GM19328 (cell line): ENCODE data around the gene RUNX2.
"Not testable (repeated sequence)": the region's sequence is repeated elsewhere in the genome, so short reads cannot be mapped to it uniquely, and the experiment has no call there.

Experiments used
- ATAC-seq: cut with Tn5 transposase; IDR thresholded peaks from one replicate; pipeline ENCODE4 v1.9.1; 2021; ENCODE audit warnings: mild to moderate bottlenecking, moderate library complexity; ENCODE audit not compliant: unreplicated experiment

The RUNX2 gene

GRCh38 chr6:45658958-45659357, 330.8 kb downstream of the RUNX2 start:
- no peak for ATAC-seq

GRCh38 chr6:45661661-45662060, 333.5 kb downstream of the RUNX2 start:
- ATAC-seq, result no peak

- ATAC-seq, result no peak
Measured at GRCh38 chr6:45663251-45664221, 335.4 kb downstream of the RUNX2 start.

- no peak for ATAC-seq
Measured at GRCh38 chr6:45664707-45665106, 336.6 kb downstream of the RUNX2 start.

GRCh38 chr6:45665859-45666258, 337.7 kb downstream of the RUNX2 start:
- no peak for ATAC-seq

- no peak for ATAC-seq
Measured at GRCh38 chr6:45666846-45667245, 338.7 kb downstream of the RUNX2 start.

GRCh38 chr6:45667300-45667699, 339.2 kb downstream of the RUNX2 start:
- no peak for ATAC-seq

GRCh38 chr6:45667766-45668165, 339.6 kb downstream of the RUNX2 start:
- no peak for ATAC-seq

- no peak for ATAC-seq
Measured at GRCh38 chr6:45668705-45669104, 340.6 kb downstream of the RUNX2 start.

- ATAC-seq, result not testable (repeated sequence)
Measured at GRCh38 chr6:45673167-45673566, 345.0 kb downstream of the RUNX2 start.

- ATAC-seq, result not testable (repeated sequence)
Measured at GRCh38 chr6:45675166-45675565, 347.0 kb downstream of the RUNX2 start.

GRCh38 chr6:45675634-45676033, 347.5 kb downstream of the RUNX2 start:
- ATAC-seq, result no peak

GRCh38 chr6:45676380-45676779, 348.2 kb downstream of the RUNX2 start:
- no peak for ATAC-seq

- ATAC-seq, result peak; percentile 57
Measured at GRCh38 chr6:45677381-45678284, 349.5 kb downstream of the RUNX2 start.

GRCh38 chr6:45678285-45678607, 350.1 kb downstream of the RUNX2 start:
- ATAC-seq, result no peak

GRCh38 chr6:45679163-45679562, 351.0 kb downstream of the RUNX2 start:
- no peak for ATAC-seq

- no peak for ATAC-seq
Measured at GRCh38 chr6:45679631-45680030, 351.5 kb downstream of the RUNX2 start.

GRCh38 chr6:45681860-45682511, 353.9 kb downstream of the RUNX2 start:
- ATAC-seq, result peak; percentile 90

- ATAC-seq, result no peak
Measured at GRCh38 chr6:45684476-45684875, 356.3 kb downstream of the RUNX2 start.

GRCh38 chr6:45685076-45685475, 356.9 kb downstream of the RUNX2 start:
- ATAC-seq, result no peak
